GM18861 (cell line): ENCODE data around the gene ARHGAP36.

Experiments used
- ATAC-seq: cut with Tn5 transposase; IDR thresholded peaks from one replicate; pipeline ENCODE4 v1.9.1; 2021; ENCODE audit not compliant: unreplicated experiment

Gene ARHGAP36

DNA sequence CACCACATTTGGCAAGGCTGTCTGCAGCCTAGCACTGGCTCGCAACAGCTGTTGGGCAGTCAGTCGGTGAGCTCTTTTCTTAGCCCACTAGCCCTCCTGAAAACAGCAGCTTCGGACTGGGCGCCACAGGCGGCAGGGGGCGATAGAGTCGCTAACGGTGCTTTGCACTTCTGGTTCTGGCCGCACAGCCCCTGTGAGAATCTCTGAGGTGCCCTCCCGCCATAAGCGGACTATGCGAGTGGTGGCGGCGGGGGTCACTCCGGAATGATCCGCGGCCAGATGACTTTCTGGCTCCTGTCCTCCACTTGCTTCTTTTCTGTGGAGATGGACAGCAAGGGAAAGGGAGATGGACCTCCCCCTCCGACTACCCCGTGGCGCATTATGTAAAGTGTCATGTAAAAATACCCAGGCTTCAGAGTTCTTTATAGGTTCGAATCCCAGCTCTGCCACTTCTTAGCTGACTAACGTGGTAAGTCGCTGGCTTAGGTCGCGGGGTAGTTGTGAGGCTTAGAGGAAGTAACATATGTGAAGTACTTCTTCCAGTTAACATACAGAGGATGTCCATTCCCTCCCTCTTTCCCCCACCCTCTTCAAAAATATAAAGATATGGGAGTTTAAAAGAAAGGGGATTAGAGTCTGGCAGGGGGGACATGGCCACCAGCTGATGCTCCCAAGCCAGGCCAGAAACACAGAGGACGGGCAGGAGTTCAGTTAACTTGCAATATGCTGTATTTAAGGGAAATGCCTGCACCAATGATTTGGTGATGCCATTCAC, 11.0 kb downstream of the ARHGAP36 start:
- ATAC-seq: no peak

DNA sequence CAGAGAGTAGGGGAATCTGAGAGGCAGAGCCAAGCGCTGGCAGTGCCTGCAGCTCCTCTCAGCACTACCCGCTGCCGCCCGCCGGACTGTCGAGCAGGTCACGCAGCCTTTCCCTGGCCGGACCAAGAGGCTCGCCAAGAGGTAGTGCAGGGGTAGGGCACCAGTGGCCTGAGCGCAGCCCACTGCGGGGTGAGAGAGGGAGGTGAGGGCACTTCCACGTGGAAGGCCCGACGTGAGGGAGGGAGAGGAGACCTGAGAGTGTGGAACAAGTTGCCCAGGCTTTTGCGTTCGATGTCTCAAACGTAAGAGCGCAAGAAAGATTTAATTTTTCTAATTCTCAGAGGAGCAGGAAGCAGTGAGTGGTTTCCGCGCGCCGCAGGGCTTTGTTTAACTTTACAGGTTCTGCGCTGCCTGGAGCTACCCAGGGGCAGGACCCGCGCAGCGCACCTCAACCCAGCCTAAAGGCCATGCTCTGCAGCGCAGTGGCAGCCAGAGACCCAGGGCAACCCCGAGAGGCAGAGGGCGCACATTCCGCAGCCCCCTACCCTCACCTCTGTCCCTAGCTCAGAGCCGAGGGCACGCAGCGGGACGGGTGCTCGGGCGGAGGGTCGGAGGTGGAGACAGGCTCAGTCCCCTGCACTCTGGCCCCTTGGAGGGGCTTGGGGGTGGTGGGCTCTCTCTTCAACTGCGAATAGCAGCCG, 14.9 kb downstream of the ARHGAP36 start:
- ATAC-seq: no peak

DNA sequence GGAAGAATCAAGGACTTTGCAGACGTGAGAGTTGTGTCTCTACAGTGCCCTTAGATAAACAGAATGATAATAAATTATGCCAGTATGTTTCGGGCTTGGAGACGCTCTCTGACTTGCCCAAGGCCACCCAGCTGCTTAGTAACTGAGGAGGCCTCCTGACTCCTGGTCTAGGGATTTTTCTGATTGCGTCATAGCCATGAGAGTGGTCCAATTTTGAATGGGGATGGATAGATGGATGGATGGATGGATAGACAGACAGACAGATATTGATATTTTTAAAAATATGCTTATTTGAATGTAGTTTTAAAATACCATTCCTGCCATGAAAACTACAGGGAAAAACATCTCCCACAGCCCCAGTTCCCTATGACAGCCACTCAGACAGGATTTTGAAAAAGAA, 15.5 kb downstream of the ARHGAP36 start:
- ATAC-seq: no peak

DNA sequence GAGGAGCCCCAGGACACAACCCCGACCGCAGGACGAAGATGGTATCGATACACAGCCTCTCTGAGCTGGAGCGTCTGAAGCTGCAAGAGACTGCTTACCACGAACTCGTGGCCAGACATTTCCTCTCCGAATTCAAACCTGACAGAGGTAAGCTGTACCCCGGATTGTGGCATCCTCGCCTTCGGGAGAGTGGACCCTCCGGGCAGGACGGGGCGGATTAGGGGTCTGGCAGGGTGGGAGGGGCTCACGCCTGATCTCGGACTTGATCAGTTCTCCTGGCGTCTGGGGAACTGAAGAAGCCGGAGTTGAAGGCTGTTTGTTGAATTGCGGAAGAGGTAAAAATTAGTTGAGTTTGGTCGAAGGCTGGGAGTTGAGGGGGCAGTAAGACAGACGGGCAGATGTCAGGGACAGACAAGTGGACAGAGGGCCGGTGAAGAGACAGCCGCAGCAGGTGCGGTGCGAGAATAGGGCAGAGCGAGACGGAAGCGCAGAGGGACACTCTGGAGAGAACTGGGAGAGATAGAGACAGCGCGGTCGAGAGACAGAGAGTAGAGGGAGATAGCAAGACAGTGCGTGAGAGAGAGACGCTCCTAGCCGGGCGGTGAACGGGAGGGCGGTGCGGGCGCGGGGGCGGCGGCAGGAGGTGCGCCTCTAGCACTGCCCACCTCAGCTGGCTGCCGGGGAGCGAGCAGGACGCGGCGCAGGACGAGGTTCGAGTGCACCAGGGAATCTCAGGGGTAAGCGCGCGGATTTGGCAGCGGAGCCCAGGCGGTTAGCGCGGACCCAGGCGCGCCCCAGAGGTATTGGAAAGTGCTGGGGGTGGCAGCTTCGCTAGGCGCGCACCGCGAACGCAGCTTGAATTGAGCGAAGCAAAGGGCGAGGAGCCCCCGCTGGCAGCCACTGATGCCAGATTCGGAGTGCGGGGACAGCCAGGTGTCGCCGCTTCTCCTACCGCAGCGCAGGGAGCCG, 23.9 kb downstream of the ARHGAP36 start:
- no peak for ATAC-seq

- ATAC-seq: no peak
These were observed 25.5 kb downstream of the ARHGAP36 start for GRCh38 chrX:131083510-131084142.

DNA sequence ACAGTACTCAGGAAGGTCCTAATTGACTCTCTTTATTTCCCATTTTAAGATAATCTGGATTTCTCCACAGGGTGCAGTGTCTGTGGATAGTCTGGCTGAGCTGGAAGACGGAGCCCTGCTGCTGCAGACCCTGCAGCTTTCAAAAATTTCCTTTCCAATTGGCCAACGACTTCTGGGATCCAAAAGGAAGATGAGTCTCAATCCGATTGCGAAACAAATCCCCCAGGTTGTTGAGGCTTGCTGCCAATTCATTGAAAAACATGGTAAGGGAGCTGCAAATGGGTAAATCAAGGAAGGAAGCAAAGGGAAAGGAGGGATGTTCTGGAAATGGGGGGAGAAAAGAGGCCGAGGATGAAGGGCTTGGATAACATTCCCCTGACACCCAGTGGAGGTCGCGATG, 26.0 kb downstream of the ARHGAP36 start:
- no peak for ATAC-seq

- ATAC-seq: no peak
These were observed 78.6 kb downstream of the ARHGAP36 start for GRCh38 chrX:131136776-131137175.

DNA sequence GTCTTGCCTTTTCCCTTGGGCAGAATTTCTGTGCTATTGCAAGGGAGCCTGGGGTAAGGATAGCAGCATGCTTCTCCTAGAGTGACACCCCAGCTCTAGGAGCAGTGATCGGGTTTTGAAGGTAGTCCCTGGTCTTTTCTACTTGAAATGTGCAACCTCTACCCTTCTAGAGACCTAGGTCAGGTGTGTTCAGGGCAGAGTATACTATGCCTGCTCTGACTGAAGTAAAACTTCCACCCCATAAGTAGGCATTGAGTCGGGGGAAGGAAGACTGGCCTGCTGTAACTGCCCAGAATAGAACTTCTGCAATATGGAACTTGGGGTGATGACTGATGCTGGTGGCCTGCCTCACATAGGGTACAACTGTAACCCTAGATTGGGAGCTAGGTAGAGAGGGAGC, 80.9 kb downstream of the ARHGAP36 start:
- no peak for ATAC-seq
